GM21723 (cell line): ENCODE data around the gene TRPM3.

Experiments
- ATAC-seq: cut with Tn5 transposase; IDR thresholded peaks from one replicate; pipeline ENCODE4 v1.9.1; 2021; ENCODE audit warnings: mild to moderate bottlenecking, moderate library complexity; ENCODE audit not compliant: unreplicated experiment

The TRPM3 gene

GRCh38 chr9:70830618-70831017, 290.8 kb downstream of the TRPM3 start:
- no peak for ATAC-seq

GRCh38 chr9:70829591-70830265, 291.7 kb downstream of the TRPM3 start:
- ATAC-seq, result no peak

GRCh38 chr9:70826562-70826961, 294.9 kb downstream of the TRPM3 start:
- no peak for ATAC-seq

GRCh38 chr9:70823284-70823683, 298.1 kb downstream of the TRPM3 start:
- no peak for ATAC-seq

GRCh38 chr9:70817311-70817710, 304.1 kb downstream of the TRPM3 start:
- no peak for ATAC-seq

- no peak for ATAC-seq
Observed at GRCh38 chr9:70816891-70817290, 304.5 kb downstream of the TRPM3 start.

GRCh38 chr9:70816316-70816715, 305.1 kb downstream of the TRPM3 start:
- ATAC-seq, result no peak

GRCh38 chr9:70814597-70814996, 306.8 kb downstream of the TRPM3 start:
- no peak for ATAC-seq

- ATAC-seq, result no peak
Observed at GRCh38 chr9:70813141-70813540, 308.3 kb downstream of the TRPM3 start.

GRCh38 chr9:70811638-70812037, 309.8 kb downstream of the TRPM3 start:
- peak; percentile 94 for ATAC-seq

- no peak for ATAC-seq
Observed at GRCh38 chr9:70806875-70807274, 314.5 kb downstream of the TRPM3 start.

- no peak for ATAC-seq
Observed at GRCh38 chr9:70805949-70806348, 315.5 kb downstream of the TRPM3 start.

- ATAC-seq, result no peak
Observed at GRCh38 chr9:70802758-70803436, 318.5 kb downstream of the TRPM3 start.

- no peak for ATAC-seq
Observed at GRCh38 chr9:70802206-70802605, 319.2 kb downstream of the TRPM3 start.

- ATAC-seq, result no peak
Observed at GRCh38 chr9:70801181-70801829, 320.1 kb downstream of the TRPM3 start.

- no peak for ATAC-seq
Observed at GRCh38 chr9:70798018-70798417, 323.4 kb downstream of the TRPM3 start.

GRCh38 chr9:70795841-70796240, 325.6 kb downstream of the TRPM3 start:
- no peak for ATAC-seq

GRCh38 chr9:70792796-70793195, 328.6 kb downstream of the TRPM3 start:
- ATAC-seq, result no peak

GRCh38 chr9:70791936-70792335, 329.5 kb downstream of the TRPM3 start:
- no peak for ATAC-seq

- no peak for ATAC-seq
Observed at GRCh38 chr9:70789086-70789485, 332.3 kb downstream of the TRPM3 start.

- no peak for ATAC-seq
Observed at GRCh38 chr9:70784456-70784855, 337.0 kb downstream of the TRPM3 start.

GRCh38 chr9:70778568-70778967, 342.9 kb downstream of the TRPM3 start:
- no peak for ATAC-seq
